Ovary (tissue), 9 donors: ENCODE measurements around the gene IRF6. TPM values are rescaled to one million over a fixed set of nuclear protein-coding genes. Genes with fewer than 3 reads are reported as not detected.

ENCODE experiments used
- DNase-seq, 5 donors: peaks; one replicate each; pipeline ENCODE4 v3.0.0-alpha.2; 2019 to 2020
- H3K27ac ChIP-seq, 2 donors: fragments of 200-600 bp; one replicate each; pipeline versions ENCODE4 v1.5.1 to v1.8.0; 2019 to 2022
- H3K27me3 ChIP-seq: fragments of 200-600 bp; one replicate; pipeline ENCODE4 v1.8.0; 2022
- H3K36me3 ChIP-seq: fragments of 200-600 bp; sonication (generic); one replicate; pipeline ENCODE4 v1.5.1; 2019
- H3K4me1 ChIP-seq: one replicate; pipeline ENCODE4 v1.8.1; 2013; ENCODE audit warnings: mild to moderate bottlenecking, moderate library complexity; ENCODE audit not compliant: insufficient read depth
- H3K4me3 ChIP-seq: fragments of 200-600 bp; sonication (generic); one replicate; pipeline ENCODE4 v1.5.1; 2017
- H3K9me3 ChIP-seq, 2 donors: fragments of 200-600 bp in 1 of 2; sonication (generic) in 1 of 2; one replicate each; pipeline versions ENCODE4 v1.5.1 to v1.8.1; 2013 to 2019; ENCODE audit warnings: mild to moderate bottlenecking in 1 of 2, moderate library complexity in 1 of 2
- CTCF ChIP-seq, 3 donors: fragments of 450-650 bp in 2 of 3; fragments of 200-600 bp in 1 of 3; IDR thresholded peaks; one replicate each; pipeline versions ENCODE4 v1.5.1 to v1.8.0; 2016 to 2022; ENCODE audit warnings: antibody characterized with exemption in 3 of 3, mild to moderate bottlenecking in 1 of 3
- EP300 ChIP-seq: sonication (generic); formaldehyde crosslinking; IDR thresholded peaks from one replicate; pipeline ENCODE4 v1.6.1; 2017; ENCODE audit warnings: antibody characterized with exemption
- POLR2A ChIP-seq: fragments of 450-650 bp; IDR thresholded peaks from one replicate; pipeline ENCODE4 v1.6.1; 2017; ENCODE audit warnings: antibody characterized with exemption, mild to moderate bottlenecking, moderate library complexity
- WGBS, 3 donors: extraction: QIAGEN DNeasy Blood & Tissue Kit in 1 of 3; methylation state at CpG; one replicate each; pipeline versions ENCODE4 v1.1.5 to v1.1.7; 2013 to 2017; 5-methylcytosine and 5-hydroxymethylcytosine counted together
- intact Hi-C, 4 donors: fragments of 100-400 bp; cut with DNase I; formaldehyde crosslinking; loops; one replicate each; pipeline versions ENCODE4 v1.11.0 to v1.15.1; 2022 to 2023
- polyA plus RNA-seq, 2 donors: library from polyadenylated mRNA; stranded (reverse); fragments of 200-250 nt in 1 of 2; fragments of 350-450 nt in 1 of 2; fragmentation: Illumina TruSeq in 1 of 2; extraction: RNeasy Lipid Tissue Mini Kit (QIAGEN cat#74804) in 1 of 2; gene quantifications; one replicate each; pipeline ENCODE4 v1.2.3, GENCODE V29; 2013 to 2014
- total RNA-seq, 7 donors: library from RNA; depleted of rRNA in 2 of 7; stranded (reverse); fragments of >200 nt in 2 of 7; fragmentation: NEBNext Ultra II Directional in 3 of 7; extraction: Animal tissue kit (Norgen Biotek cat#: 25700) in 3 of 7; gene quantifications; one replicate each; pipeline versions ENCODE4 v1.1.0 to v1.2.4, GENCODE V29; 2016 to 2023
- donor health status: DM: no; HTN: no; CAD: no; lungs with moderate emphysema.
- donor health status: DM: no; HTN: no; CAD: no.
- donor health status: Bipolar disorder and iron deficiency.
- donor health status: DM: yes; HTN: yes; CAD: no.
- donor health status: DM: no; HTN: no; CAD: no.
- donor health status: DM: yes; HTN: yes; CAD: no.

IRF6 gene
- total and polyA plus RNA-seq, 9 donors: 0.80 to 24.2 (median 5.0) TPM

- TF ChIP-seq POLR2A: no peak
- TF ChIP-seq CTCF (IDR thresholded peaks at IDR 0.05): no peak
- TF ChIP-seq EP300: no peak
- intact Hi-C loops: no loop called here
- H3K4me1 ChIP-seq: no peaks in the 10 kb centered on the region
- H3K27ac ChIP-seq: no peak overlapping the region
- no peaks in the 10 kb centered on the region for H3K27me3 ChIP-seq
- WGBS, 3 donors: 69 to 73% (median 72%) methylated on average over 4 of the region's 4 CpGs
- peaks cover 0 to 3% of the 10 kb centered on the region in 2 donors for H3K9me3 ChIP-seq
- no peak overlapping the region for H3K4me3 ChIP-seq
- DNase-seq: no peak
- H3K36me3 ChIP-seq: no peaks in the 10 kb centered on the region
Measured at GRCh38 chr1:209807509-209807908, 1.6 kb upstream of the IRF6 start.

- no peak overlapping the region for H3K27ac ChIP-seq
- H3K4me3 ChIP-seq: peak overlapping the region; percentile 29
- peaks cover 0 to 3% of the 10 kb centered on the region in 2 donors for H3K9me3 ChIP-seq
- DNase-seq: no peak
- H3K4me1 ChIP-seq: no peaks in the 10 kb centered on the region
- no peaks in the 10 kb centered on the region for H3K36me3 ChIP-seq
- H3K27me3 ChIP-seq: no peaks in the 10 kb centered on the region
- intact Hi-C loops: no loop called here
- TF ChIP-seq CTCF (IDR thresholded peaks at IDR 0.05) (no peak), POLR2A (no peak), EP300 (no peak)
- 32 to 38% (median 36%) methylated on average over 19 of the region's 19 CpGs for WGBS, 3 donors
Measured at GRCh38 chr1:209805341-209805781, 581 bp downstream of the IRF6 start.

DNA sequence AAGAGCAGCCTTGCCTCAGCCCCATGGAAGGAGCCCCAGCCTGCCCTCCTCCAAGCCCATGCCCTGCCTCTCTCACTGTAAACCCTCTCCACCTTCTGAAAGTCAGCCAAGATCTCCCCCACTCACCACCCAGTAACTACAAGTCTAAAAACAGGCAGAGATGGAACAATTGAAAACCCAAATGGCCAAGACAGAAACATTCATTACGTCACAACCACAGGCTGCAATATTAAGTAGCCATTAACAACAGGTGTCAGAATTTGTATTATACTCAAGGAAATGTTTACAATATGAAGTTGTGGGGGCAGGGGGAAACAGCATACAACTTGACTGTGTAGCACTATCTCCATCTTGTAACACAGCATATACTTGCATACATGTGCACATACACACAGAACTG, 2.4 kb downstream of the IRF6 start:
- Histone ChIP-seq H3K27ac (no peak overlapping the region), H3K4me1 (no peaks in the 10 kb centered on the region), H3K4me3 (no peak overlapping the region), H3K9me3 (peaks cover 0 to 3% of the 10 kb centered on the region in 2 donors), H3K27me3 (no peaks in the 10 kb centered on the region), H3K36me3 (no peaks in the 10 kb centered on the region)
- DNase-seq: no peak
- TF ChIP-seq POLR2A (no peak), EP300 (no peak), CTCF (IDR thresholded peaks at IDR 0.05) (no peak)
- intact Hi-C loops: no loop called here
- 76 to 81% (median 80%) methylated on average over 1 of the region's 1 CpG for WGBS, 3 donors

GRCh38 chr1:209802780-209803152, 3.2 kb downstream of the IRF6 start:
- TF ChIP-seq POLR2A: no peak
- no peak for TF ChIP-seq CTCF (IDR thresholded peaks at IDR 0.05)
- TF ChIP-seq EP300: no peak
- WGBS, 3 donors: 74 to 83% (median 82%) methylated on average over 4 of the region's 4 CpGs
- no peak overlapping the region for H3K27ac ChIP-seq
- H3K9me3 ChIP-seq: peaks cover 0 to 3% of the 10 kb centered on the region in 2 donors
- H3K4me1 ChIP-seq: no peaks in the 10 kb centered on the region
- H3K36me3 ChIP-seq: no peaks in the 10 kb centered on the region
- intact Hi-C loops: no loop called here
- DNase-seq: no peak
- H3K27me3 ChIP-seq: no peaks in the 10 kb centered on the region
- H3K4me3 ChIP-seq: no peak overlapping the region
